HepG2 (cell line): ENCODE data around the gene ITGAE. TPM values are rescaled to one million over a fixed set of nuclear protein-coding genes. Genes with fewer than 3 reads are reported as not detected.

Experiments
- KDM1A ChIP-seq: IDR thresholded peaks from 2 replicates; pipeline ENCODE4 v1.6.1; 2016; ENCODE audit warnings: missing compliant biosample characterization
- SAFB2 ChIP-seq: sonication (generic); formaldehyde crosslinking; IDR thresholded peaks from 2 replicates; pipeline ENCODE4 v1.5.1; 2020; ENCODE audit warnings: missing genetic modification reagents, low read depth, mild to moderate bottlenecking, borderline replicate concordance
- SOX5 ChIP-seq: IDR thresholded peaks from 2 replicates; pipeline ENCODE4 v1.6.1; 2016; ENCODE audit warnings: borderline replicate concordance
- SP1 ChIP-seq, 2 experiments: fragments of 450-650 bp in 1 of 2; sonication (generic) in 1 of 2; formaldehyde crosslinking in 1 of 2; IDR thresholded peaks; 2 replicates each; pipeline versions ENCODE4 v1.4.0 to v1.6.1; 2016 to 2020; ENCODE audit warnings: missing genetic modification reagents in 1 of 2
- ZBTB3 ChIP-seq: sonication (generic); formaldehyde crosslinking; IDR thresholded peaks from 2 replicates; pipeline ENCODE4 v1.4.0; 2020; ENCODE audit warnings: low read depth, mild to moderate bottlenecking, moderate library complexity, missing genetic modification reagents, borderline replicate concordance
- ZNF564 ChIP-seq: sonication (generic); formaldehyde crosslinking; IDR thresholded peaks from 2 replicates; pipeline ENCODE4 v1.8.1; 2023; ENCODE audit warnings: mild to moderate bottlenecking, missing genetic modification reagents
- ZSCAN12 ChIP-seq: sonication (generic); formaldehyde crosslinking; IDR thresholded peaks from 2 replicates; pipeline ENCODE4 v1.9.0; 2021; ENCODE audit warnings: mild to moderate bottlenecking, missing genetic modification reagents
- polyA plus RNA-seq, 8 experiments: library from polyadenylated mRNA; depleted of rRNA in 3 of 8; stranded (reverse) in 7 of 8; unstranded in 1 of 8; fragments of >200 nt; fragmentation: Illumina TruSeq in 4 of 8; extraction: Trizol in 4 of 8; gene quantifications; 2 replicates each; pipeline versions ENCODE4 v1.2.1 to v1.2.3, GENCODE V29; 2011 to 2016; ENCODE audit warnings: low read depth in 4 of 8, missing spikeins in 1 of 8, mixed read lengths in 1 of 8; ENCODE audit not compliant: insufficient read depth in 1 of 8
- total RNA-seq, 5 experiments: library from RNA; depleted of rRNA; stranded (reverse); fragments of >200 nt; fragmentation: Illumina TruSeq; extraction: Trizol; gene quantifications; 2 replicates each; pipeline ENCODE4 v1.2.3, GENCODE V29; 2016; ENCODE audit warnings: low read depth in 1 of 5
- TF ChIP-seq, protein P1 (sequence below): sonication (generic); formaldehyde crosslinking; IDR thresholded peaks from 2 replicates; pipeline ENCODE4 v1.9.0; 2021; ENCODE audit warnings: missing genetic modification reagents, mild to moderate bottlenecking, borderline replicate concordance
- TF ChIP-seq, protein P2 (sequence below): sonication (generic); formaldehyde crosslinking; IDR thresholded peaks from 2 replicates; pipeline ENCODE4 v1.4.0; 2020; ENCODE audit warnings: missing genetic modification reagents

ITGAE gene
- total and polyA plus RNA-seq, 2 of the 13 experiments (the other 11 are each of a cell fraction or from before 2014, with no cell fraction given): 42.3 to 49.0 TPM

DNA sequence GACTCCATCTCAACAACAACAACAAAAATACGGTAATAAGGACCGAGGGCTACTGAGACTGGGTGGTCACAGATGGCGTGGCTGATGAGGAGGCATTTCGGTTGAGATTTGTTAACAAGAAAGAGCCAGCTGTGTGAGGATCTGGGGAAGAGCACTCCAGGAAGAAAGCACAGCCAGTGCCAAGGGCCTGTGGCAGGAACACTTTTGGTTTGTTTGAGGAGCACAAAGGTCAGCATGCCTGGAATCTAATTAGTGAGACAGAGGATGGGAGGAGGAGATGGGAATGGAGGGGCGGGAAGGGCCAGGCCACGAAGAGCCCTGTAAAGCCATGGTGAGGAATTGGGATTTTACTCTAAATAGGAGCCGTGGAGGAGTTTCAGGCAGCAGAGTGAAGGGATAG, 52.4 kb downstream of the ITGAE start (continued):
- TF ChIP-seq, protein P1, sequence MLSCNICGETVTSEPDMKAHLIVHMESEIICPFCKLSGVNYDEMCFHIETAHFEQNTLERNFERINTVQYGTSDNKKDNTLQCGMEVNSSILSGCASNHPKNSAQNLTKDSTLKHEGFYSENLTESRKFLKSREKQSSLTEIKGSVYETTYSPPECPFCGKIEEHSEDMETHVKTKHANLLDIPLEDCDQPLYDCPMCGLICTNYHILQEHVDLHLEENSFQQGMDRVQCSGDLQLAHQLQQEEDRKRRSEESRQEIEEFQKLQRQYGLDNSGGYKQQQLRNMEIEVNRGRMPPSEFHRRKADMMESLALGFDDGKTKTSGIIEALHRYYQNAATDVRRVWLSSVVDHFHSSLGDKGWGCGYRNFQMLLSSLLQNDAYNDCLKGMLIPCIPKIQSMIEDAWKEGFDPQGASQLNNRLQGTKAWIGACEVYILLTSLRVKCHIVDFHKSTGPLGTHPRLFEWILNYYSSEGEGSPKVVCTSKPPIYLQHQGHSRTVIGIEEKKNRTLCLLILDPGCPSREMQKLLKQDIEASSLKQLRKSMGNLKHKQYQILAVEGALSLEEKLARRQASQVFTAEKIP (CRISPR knock-in tag): no peak
- no peak for TF ChIP-seq SP1 (IDR thresholded peaks at IDR 0.05)
- TF ChIP-seq SP1 (CRISPR knock-in tag; IDR thresholded peaks at IDR 0.05): no peak
- TF ChIP-seq, protein P2, sequence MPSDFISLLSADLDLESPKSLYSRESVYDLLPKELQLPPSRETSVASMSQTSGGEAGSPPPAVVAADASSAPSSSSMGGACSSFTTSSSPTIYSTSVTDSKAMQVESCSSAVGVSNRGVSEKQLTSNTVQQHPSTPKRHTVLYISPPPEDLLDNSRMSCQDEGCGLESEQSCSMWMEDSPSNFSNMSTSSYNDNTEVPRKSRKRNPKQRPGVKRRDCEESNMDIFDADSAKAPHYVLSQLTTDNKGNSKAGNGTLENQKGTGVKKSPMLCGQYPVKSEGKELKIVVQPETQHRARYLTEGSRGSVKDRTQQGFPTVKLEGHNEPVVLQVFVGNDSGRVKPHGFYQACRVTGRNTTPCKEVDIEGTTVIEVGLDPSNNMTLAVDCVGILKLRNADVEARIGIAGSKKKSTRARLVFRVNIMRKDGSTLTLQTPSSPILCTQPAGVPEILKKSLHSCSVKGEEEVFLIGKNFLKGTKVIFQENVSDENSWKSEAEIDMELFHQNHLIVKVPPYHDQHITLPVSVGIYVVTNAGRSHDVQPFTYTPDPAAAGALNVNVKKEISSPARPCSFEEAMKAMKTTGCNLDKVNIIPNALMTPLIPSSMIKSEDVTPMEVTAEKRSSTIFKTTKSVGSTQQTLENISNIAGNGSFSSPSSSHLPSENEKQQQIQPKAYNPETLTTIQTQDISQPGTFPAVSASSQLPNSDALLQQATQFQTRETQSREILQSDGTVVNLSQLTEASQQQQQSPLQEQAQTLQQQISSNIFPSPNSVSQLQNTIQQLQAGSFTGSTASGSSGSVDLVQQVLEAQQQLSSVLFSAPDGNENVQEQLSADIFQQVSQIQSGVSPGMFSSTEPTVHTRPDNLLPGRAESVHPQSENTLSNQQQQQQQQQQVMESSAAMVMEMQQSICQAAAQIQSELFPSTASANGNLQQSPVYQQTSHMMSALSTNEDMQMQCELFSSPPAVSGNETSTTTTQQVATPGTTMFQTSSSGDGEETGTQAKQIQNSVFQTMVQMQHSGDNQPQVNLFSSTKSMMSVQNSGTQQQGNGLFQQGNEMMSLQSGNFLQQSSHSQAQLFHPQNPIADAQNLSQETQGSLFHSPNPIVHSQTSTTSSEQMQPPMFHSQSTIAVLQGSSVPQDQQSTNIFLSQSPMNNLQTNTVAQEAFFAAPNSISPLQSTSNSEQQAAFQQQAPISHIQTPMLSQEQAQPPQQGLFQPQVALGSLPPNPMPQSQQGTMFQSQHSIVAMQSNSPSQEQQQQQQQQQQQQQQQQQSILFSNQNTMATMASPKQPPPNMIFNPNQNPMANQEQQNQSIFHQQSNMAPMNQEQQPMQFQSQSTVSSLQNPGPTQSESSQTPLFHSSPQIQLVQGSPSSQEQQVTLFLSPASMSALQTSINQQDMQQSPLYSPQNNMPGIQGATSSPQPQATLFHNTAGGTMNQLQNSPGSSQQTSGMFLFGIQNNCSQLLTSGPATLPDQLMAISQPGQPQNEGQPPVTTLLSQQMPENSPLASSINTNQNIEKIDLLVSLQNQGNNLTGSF (CRISPR knock-in tag): no peak
- TF ChIP-seq SAFB2 (CRISPR knock-in tag): no peak
- no peak for TF ChIP-seq SOX5 (CRISPR knock-in tag)
- peak; percentile 82 for TF ChIP-seq KDM1A (CRISPR knock-in tag)
- TF ChIP-seq ZSCAN12 (CRISPR knock-in tag): no peak
- TF ChIP-seq ZBTB3 (CRISPR knock-in tag): no peak
- no peak for TF ChIP-seq ZNF564 (CRISPR knock-in tag)
